Activated CD4-positive, alpha-beta T cell treated with anti-CD3 and anti-CD28 coated beads, Interleukin-2, amount 10 ng/mL, durations not matched to agents 24 days and 14 days (primary cell): ENCODE data around the gene MIAT. TPM values are rescaled to one million over a fixed set of nuclear protein-coding genes. Genes with fewer than 3 reads are reported as not detected.

Source experiments
- DNase-seq: peaks from one replicate; pipeline ENCODE4 v3.0.0; 2022
- H3K27ac Mint-ChIP-seq: one replicate; pipeline ENCODE4 v1.8.0; 2022; ENCODE audit warnings: mild to moderate bottlenecking, mixed read lengths
- H3K27me3 Mint-ChIP-seq: one replicate; pipeline ENCODE4 v1.8.0; 2022; ENCODE audit warnings: mixed read lengths
- H3K36me3 Mint-ChIP-seq: one replicate; pipeline ENCODE4 v1.8.0; 2022; ENCODE audit warnings: low read depth, mild to moderate bottlenecking, mixed read lengths
- H3K4me1 Mint-ChIP-seq: one replicate; pipeline ENCODE4 v1.8.0; 2021; ENCODE audit warnings: mixed read lengths
- H3K4me3 Mint-ChIP-seq: one replicate; pipeline ENCODE4 v1.8.0; 2022; ENCODE audit warnings: mild to moderate bottlenecking, moderate library complexity, mixed read lengths
- H3K9me3 Mint-ChIP-seq: one replicate; pipeline ENCODE4 v1.8.0; 2021; ENCODE audit warnings: mixed read lengths
- intact Hi-C: fragments of 100-400 bp; cut with micrococcal nuclease; formaldehyde crosslinking; loops from one replicate; pipeline ENCODE4 v1.15.1; 2023
- total RNA-seq: library from RNA; stranded (reverse); gene quantifications from 2 replicates; pipeline ENCODE4 v1.2.3, GENCODE V29; 2022

MIAT gene
- total RNA-seq, 1 donor from 2014 or later, result 38.4 TPM

DNA sequence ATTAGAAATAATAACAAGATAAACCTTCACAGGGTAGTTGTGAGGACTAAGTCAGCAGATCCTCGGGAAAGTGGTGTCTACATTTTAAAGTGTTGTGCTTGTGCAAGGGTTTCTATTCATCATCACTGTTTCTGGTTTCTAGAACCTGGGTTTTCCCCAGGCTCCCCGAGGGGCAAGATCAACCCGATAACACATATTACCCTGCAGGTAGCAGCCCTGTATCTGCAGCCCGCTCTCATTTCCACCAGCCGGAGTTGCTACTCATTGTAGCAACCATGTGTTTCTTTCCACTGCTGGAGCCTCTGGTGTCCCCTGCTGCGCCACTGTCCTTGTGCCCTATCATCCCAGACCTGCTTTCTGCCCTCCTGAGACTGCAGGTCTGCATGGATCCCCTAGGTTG lies 67.0 kb downstream of the MIAT start:
- no peak overlapping the region for H3K27ac Mint-ChIP-seq
- H3K27me3 Mint-ChIP-seq, result no peaks in the 10 kb centered on the region
- intact Hi-C loops, result no loop called here
- no peak overlapping the region for H3K4me3 Mint-ChIP-seq
- DNase-seq, result no peak
- peaks cover 13% of the 10 kb centered on the region for H3K9me3 Mint-ChIP-seq
- H3K4me1 Mint-ChIP-seq, result no peaks in the 10 kb centered on the region
- peaks cover 25% of the 10 kb centered on the region for H3K36me3 Mint-ChIP-seq

- Mint-ChIP-seq H3K27ac (no peak overlapping the region), H3K36me3 (peaks cover 24% of the 10 kb centered on the region), H3K4me1 (no peaks in the 10 kb centered on the region), H3K4me3 (no peak overlapping the region), H3K27me3 (no peaks in the 10 kb centered on the region), H3K9me3 (peaks cover 13% of the 10 kb centered on the region)
- intact Hi-C loops, result no loop called here
- DNase-seq, result no peak
These were observed 67.8 kb downstream of the MIAT start for GRCh38 chr22:26725012-26725676.

Other genes with a start within 250 kb of the MIAT start
- 19.4 and 20.7 TPM in 2 replicates for gene ASPHD2, start 228.3 kb upstream of the MIAT start, total RNA-seq
- gene HPS4, start 173.8 kb upstream of the MIAT start, total RNA-seq, result 47.0 and 51.2 TPM in 2 replicates
- 28.1 and 32.4 TPM in 2 replicates for gene SRRD, start 173.7 kb upstream of the MIAT start, total RNA-seq
- 51.2 and 56.3 TPM in 2 replicates for gene TFIP11, start 145.1 kb upstream of the MIAT start, total RNA-seq
- 30.0 and 33.5 TPM in 2 replicates for gene TPST2, start 67.5 kb upstream of the MIAT start, total RNA-seq
- not detected in 2 replicates for gene CRYBB1, start 39.6 kb upstream of the MIAT start, total RNA-seq
- gene CRYBA4, start 35.6 kb upstream of the MIAT start, total RNA-seq, result not detected in 2 replicates